Activated naive CD8-positive, alpha-beta T cell treated with anti-CD3 and anti-CD28 coated beads, Interleukin-2, amount 50 U/mL, for 16 hours (primary cell): ENCODE measurements around the gene STARD13.

Experiments used
- DNase-seq: peaks from one replicate; pipeline ENCODE4 v3.0.0-alpha.2; 2020; ENCODE audit warnings: low read depth, low spot score

The STARD13 gene

DNA sequence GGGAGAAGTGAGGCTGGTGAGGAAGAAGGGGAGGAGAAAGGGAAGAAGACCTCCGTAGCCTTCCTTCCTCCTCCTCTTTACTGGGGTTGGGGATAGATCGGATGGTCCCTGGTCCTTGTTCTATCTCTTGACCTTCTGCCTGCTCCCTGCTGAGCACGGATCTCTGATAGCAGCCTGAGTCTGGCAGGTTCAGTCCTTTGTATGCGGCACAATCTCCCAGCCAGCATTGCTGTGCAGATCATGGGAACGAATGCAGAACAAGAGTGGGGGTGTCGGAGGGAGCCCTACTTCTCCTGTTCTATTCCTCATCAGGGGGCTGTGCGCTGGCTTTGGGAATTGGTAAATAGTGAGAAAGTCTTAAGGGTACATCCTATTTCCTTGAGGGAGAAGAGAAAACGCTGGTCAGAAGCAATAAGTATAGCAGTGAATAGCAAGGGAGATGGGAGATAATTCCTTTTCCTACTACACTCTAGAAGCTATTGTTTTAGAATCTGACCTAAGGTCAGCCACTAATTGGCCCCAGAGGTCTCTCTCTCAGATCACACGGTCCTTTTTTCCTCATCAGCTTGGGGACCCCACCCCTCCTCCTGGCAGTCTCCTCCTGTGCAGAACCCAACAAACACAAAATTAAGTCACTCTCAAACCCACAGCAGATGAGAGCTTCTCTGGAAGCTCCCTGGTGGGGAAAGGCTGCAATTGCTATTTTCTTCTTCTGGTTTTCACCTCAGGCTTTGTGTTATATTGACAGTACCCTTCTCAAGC, 228.4 kb downstream of the STARD13 start:
- no peak for DNase-seq

DNA sequence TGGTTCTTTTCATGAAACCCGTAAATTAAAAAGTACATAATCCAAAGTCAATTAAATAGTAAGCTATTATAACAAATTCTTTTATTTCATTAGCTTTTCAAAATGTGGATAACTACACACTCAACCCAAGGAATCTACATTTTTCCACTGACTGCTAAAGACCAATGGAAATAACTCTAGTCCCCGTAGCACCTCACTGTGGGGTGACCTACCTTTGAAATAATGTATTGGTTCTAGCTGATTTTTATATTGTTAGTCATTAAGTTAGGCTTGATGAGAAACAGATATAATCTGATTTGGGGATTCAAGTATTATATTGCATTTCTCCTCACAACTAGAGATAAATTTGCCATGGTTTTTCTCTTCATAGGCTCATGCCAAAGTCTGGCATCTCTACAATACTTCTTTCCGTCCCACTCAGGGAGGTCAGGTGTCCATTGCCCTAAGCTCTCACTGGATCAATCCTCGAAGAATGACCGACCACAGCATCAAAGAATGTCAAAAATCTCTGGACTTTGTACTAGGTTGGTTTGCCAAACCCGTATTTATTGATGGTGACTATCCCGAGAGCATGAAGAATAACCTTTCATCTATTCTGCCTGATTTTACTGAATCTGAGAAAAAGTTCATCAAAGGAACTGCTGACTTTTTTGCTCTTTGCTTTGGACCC, 232.0 kb downstream of the STARD13 start:
- DNase-seq: no peak
